Ureter (tissue), 1 donor: Measurements from ENCODE around the gene ZBTB8OS. TPM values are rescaled to one million over a fixed set of nuclear protein-coding genes. Genes with fewer than 3 reads are reported as not detected.
A peak's percentile ranks its signal among the peaks of the same experiment; 100 is the strongest.
"Not testable (repeated sequence)": the region's sequence is repeated elsewhere in the genome, so short reads cannot be mapped to it uniquely, and the experiment has no call there.

Experiments
- DNase-seq: peaks from one replicate; pipeline ENCODE4 v3.0.0-alpha.2; 2020; ENCODE audit warnings: low spot score
- total RNA-seq: library from RNA; stranded (reverse); gene quantifications from one replicate; pipeline ENCODE4 v1.2.4, GENCODE V29; 2023
- donor health status: DM: yes; HTN: yes; CAD: no.

The ZBTB8OS gene
- total RNA-seq, 1 donor from 2014 or later = 48.8 TPM

GRCh38 chr1:32650752-32651460 is 556 bp upstream of the ZBTB8OS start, which contains the start of gene RBBP4:
Gene RBBP4, plus strand, starts transcription at chr1:32651208. Its CDS starts 99 bp downstream, at chr1:32651307.
- peak; percentile 98 for DNase-seq

GRCh38 chr1:32647308-32648134 is 2.8 kb downstream of the ZBTB8OS start:
- DNase-seq = no peak

- no peak for DNase-seq
These were observed 5.9 kb downstream of the ZBTB8OS start for GRCh38 chr1:32644426-32644825.

GRCh38 chr1:32642292-32642827 is 8.0 kb downstream of the ZBTB8OS start:
- not testable (repeated sequence) for DNase-seq

GRCh38 chr1:32639489-32640075 is 10.8 kb downstream of the ZBTB8OS start:
- DNase-seq = no peak

GRCh38 chr1:32636914-32637645 is 13.3 kb downstream of the ZBTB8OS start:
- DNase-seq = no peak

GRCh38 chr1:32635508-32636277 is 14.7 kb downstream of the ZBTB8OS start:
- no peak for DNase-seq

GRCh38 chr1:32632829-32633228 is 17.5 kb downstream of the ZBTB8OS start:
- DNase-seq = no peak

- DNase-seq = not testable (repeated sequence)
These were observed 20.2 kb downstream of the ZBTB8OS start for GRCh38 chr1:32630173-32630572.

GRCh38 chr1:32627596-32628162 is 22.7 kb downstream of the ZBTB8OS start:
- DNase-seq = no peak

GRCh38 chr1:32626176-32626575 is 24.2 kb downstream of the ZBTB8OS start:
- no peak for DNase-seq

- no peak for DNase-seq
These were observed 26.6 kb downstream of the ZBTB8OS start for GRCh38 chr1:32623775-32624174.

- no peak for DNase-seq
These were observed 27.3 kb downstream of the ZBTB8OS start for GRCh38 chr1:32622806-32623681.

- DNase-seq = no peak
These were observed 28.1 kb downstream of the ZBTB8OS start for GRCh38 chr1:32622205-32622604.

- DNase-seq = no peak
These were observed 30.5 kb downstream of the ZBTB8OS start for GRCh38 chr1:32619701-32620485.

- DNase-seq = no peak
These were observed 31.6 kb downstream of the ZBTB8OS start for GRCh38 chr1:32618673-32619221.

- DNase-seq = no peak
These were observed 36.9 kb downstream of the ZBTB8OS start for GRCh38 chr1:32613472-32613871.

GRCh38 chr1:32612189-32612881 is 38.0 kb downstream of the ZBTB8OS start:
- peak; percentile 81 for DNase-seq
